Activated naive CD4-positive, alpha-beta T cell treated with anti-CD3 and anti-CD28 coated beads, Interleukin-2, amount 50 U/mL, for 16 hours (primary cell): Measurements from ENCODE around the gene TCEAL2.
A peak's percentile ranks its signal among the peaks of the same experiment; 100 is the strongest.
"Not testable (repeated sequence)": the region's sequence is repeated elsewhere in the genome, so short reads cannot be mapped to it uniquely, and the experiment has no call there.

ENCODE experiments used
- DNase-seq: peaks from one replicate; pipeline ENCODE4 v3.0.0-alpha.2; 2020

The TCEAL2 gene

GRCh38 chrX:102125436-102125835, at the start of gene TCEAL2:
TSS of gene TCEAL2 (plus strand) at chrX:102125679. CDS start at chrX:102126831, 1,152 bp downstream.
- not testable (repeated sequence) for DNase-seq

DNA sequence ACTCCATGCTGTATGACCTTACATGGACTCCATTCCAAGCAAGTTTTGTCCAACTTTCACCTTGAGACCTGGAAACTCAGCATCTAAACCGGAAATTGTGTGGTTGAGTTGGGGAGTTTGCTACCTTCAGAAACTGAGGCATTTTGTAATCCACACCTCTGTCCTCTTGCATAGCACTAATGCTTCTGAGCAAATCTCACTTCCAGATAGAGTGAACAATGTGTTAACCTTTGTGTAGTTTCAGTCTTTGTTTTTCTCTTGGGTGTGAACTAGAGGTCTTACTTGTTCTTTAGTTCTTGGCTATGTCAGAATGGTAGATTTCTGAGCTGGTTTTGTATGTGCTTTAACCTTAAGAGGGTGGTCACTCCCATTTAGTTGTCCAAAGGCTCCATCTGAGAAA, 48.1 kb upstream of the TCEAL2 start:
- no peak for DNase-seq

DNA sequence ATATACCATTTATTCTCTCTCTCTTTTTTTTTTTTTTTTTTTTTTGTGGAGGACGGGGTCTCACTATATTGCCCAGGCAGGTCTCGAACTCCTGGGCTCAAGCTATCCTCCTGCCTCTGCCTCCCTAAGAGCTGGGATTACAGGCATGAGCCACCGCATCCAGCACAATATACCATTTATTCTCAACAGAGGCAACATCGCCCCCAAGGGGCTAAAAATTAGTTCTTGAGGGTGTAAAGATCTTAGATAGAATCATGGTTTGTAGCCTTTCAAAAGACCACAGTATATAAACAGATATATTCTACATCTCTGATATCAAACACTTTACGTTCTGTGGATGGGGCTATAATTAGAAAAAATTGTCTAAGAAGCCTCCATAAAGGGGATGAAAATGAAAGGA, 39.8 kb upstream of the TCEAL2 start:
- DNase-seq: no peak

GRCh38 chrX:102113367-102113766, 12.1 kb upstream of the TCEAL2 start:
- DNase-seq: no peak

DNA sequence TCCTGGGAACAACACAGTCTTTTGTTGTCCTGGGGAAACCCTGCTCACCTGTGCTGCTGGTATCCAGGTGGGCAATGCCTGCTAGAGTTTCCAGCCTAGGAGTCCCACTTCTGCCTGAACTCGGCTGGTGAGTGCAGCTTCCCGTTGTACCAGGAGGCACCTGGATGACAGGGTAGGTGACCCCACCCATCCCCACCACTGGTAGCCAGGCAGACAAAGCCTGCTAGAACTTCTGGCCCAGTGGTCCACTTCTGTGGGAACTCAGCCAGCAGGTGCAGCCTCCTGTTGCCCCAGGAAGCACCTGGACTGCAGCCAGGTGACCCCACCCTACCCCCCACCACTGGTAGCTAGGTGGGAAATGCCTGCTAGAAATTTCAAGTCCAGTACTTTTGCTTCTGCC, 9.7 kb upstream of the TCEAL2 start:
- DNase-seq: no peak

DNA sequence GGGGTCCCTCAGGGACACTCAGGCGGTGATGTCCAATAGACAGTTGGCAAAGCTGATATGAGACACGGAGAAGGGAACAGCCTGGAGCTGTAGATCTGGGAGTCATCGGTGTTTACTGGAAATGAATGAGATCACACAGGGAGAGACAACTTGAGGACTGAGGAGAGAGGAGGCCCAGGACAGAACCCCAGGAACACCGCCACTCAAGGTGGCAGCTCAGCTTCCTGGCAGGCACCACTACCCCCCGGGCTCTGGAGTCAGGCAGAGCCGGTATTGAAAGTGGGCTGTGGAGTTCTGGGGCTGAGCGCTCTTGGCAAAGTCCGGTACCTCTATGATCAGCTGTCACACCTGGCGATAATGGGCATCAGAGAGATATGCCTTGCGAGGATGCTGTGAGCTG, 465 bp upstream of the TCEAL2 start:
- not testable (repeated sequence) for DNase-seq

- DNase-seq: not testable (repeated sequence)
These were observed 770 bp downstream of the TCEAL2 start for GRCh38 chrX:102126080-102126818.

- no peak for DNase-seq
These were observed 1.4 kb downstream of the TCEAL2 start for GRCh38 chrX:102126863-102127262.

DNA sequence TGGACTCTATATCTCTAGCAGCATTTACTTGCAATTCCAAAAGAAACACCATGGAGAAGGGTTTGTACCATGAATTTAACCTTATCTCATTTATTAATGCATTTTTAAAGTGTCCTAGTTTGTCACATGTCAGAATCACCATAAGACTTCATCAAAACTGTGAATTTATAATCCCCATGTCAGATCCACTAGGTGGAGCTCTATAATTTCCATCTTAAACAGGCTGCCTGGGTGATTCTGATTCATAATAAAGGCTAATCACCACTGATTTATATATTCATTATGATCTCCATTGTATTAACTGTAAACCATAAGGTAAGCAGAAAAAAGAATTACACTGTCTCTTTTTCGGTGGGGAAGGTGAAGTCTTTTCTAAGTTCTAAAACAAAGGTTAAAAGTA, 4.0 kb downstream of the TCEAL2 start:
- DNase-seq: no peak

DNA sequence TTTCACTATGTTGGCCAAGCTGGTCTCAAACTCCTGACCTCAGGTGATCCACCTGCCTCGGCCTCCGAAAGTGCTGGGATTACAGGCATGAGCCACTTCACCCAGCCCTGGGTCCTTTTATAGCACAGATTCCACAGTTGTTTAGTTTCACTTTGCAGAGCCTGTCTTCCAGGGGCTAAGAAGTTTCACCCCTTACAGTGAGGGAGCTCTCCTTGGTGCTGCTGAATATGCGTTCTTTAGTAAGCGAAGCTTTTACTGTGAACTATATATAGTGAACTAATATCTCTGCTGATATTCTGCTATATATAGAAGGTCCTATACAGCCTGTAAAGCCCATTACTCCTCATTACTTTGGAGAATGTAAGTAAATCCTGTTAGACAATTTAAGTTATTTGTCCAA, 12.6 kb downstream of the TCEAL2 start:
- no peak for DNase-seq

DNA sequence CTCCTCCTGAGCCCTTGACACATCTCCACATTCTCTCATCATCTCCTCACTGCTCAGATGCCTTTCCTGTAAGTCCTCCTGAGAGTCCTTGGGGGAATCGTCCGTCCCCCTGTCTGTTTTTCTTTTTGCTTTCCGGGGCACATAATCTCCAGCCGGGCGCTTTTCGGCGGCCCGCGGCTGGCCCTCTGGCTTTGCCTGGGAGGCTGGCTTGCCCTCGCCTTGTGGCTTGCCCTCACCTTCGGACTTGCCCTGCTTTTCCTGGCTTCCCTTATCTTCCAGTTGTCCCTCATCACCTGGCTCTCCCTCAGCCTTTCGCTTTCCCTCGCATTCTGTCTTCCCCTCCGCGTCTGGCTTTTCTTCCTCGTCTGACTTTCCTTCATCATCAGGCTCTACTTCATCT, 15.4 kb downstream of the TCEAL2 start:
- DNase-seq: not testable (repeated sequence)

GRCh38 chrX:102141631-102142030, 16.2 kb downstream of the TCEAL2 start:
- not testable (repeated sequence) for DNase-seq

DNA sequence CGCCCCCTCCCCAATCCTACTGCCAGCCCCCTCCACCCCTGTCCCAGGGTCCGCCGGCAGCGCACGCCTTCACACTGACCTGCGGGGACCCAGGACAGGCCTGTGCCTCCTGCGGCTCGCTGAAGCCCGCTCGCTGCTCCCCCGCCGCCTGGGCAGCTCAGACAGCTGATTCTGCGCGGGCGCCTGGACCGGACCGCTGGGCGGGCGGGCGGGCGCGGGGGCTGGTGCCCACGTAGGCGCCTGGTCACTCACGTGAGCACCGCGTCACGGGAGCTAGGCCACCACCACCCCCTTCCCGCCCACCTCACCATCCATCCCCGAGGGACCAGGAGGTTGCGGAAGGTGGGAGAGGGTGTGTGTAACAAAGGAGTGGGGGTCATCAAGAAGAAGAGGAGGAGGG, 16.8 kb downstream of the TCEAL2 start, which contains the start of gene TCEAL6:
Gene TCEAL6 (minus strand): TSS at position 208 of the 400 bp plus-strand sequence.
- DNase-seq: not testable (repeated sequence)

DNA sequence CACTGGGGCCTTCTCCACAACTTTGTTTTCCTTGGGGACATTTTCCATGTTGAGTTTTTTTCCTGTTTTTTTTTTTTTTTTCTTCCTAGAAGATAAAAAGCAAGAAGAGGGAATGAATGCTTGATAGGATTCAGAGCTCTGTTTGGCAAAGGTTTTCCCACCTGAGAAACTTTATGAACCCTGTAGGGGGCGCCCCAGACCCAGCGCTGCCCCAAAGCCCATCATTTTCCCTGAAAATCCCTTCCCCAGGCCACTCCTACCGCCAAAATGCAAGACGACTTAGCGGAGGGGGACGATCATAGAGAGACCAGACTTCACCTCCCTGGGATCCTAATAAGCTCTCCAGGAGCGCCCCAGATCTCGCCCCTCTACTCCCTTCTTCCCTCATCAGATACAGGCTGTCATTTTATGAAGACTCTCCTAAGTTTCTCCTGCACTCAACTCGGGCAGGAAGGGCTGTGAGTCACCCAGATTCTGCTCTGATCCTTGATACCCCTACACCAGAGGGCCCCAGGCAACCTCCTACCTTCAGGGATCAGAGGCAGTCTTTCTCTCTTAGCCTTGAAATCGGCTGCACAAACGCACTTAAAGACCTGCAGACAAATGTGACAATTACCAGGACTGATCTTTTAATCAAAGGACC, 28.9 kb downstream of the TCEAL2 start:
- no peak for DNase-seq

DNA sequence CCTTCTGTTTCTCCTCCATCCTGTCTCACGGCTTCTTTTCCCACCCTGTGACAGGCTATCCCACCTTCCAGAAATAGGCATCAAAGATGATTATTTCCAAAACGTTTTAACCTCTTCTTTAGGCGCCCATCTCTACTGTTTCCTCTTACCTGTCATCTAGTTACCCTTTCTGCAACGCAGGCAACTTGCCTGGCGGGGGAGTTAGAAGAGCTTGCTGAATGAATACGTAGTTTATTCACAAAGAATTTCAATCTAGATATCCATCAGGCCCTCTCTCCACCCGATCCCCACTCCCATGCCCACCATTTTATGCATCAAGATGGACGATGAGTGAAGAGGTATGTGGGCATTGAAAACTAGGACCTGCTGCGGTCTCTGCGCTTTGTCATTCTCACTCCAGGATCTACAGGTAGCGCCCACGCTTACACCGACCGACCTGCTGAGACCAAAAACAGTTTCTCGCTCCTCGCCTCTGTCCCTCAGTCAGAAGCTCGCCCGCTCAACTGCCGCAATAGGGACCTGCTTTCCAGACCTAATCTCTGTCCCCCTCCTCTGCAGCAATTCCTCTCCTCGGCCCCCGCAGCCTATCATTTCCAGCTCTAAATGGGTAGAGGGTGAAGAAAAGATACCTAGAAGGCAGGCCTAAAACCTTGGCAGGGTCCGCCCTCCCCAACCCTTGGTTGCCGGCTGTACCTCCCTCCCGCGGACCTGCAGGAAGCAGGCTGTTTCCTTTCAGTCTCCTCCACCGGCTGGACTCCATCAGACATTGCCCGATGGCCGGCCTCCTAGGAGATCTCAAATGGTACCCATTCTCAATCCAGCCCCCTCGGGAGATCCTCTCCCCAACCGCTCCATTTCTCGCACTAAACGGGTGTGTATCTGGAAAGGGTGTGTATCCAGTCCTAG, 29.7 kb downstream of the TCEAL2 start:
- DNase-seq: peak; percentile 18

DNA sequence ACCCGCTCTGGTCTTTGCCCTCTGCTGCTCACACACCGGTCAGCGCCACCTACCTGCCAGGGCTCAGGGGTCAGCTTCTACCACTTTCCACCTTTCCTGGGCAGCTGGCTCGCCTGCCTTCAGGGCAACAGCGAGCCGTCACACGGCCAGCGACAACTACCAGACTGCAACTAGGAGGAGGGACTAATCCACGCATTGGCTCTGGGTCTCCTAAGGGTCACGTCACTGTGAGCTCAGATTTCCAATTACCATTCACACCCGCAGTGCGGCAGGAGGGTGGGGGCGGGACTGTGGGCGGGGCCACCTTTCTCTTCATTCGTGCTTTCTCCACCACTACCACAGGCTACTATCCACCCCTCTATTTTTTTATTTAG, 30.3 kb downstream of the TCEAL2 start, which contains the start of gene BEX5:
Gene BEX5 (minus strand): TSS at position 172 of the 374 bp plus-strand sequence. CDS start 1,712 bp downstream, outside the sequence.
- peak; percentile 43 for DNase-seq
